PC-3 (cell line): ENCODE data around the gene ZNF592.

Experiments
- EZH2phosphoT487 ChIP-seq: fragments of 300-600 bp; sonication (generic); IDR thresholded peaks from 2 replicates; pipeline ENCODE4 v1.6.1; 2018; ENCODE audit warnings: mild to moderate bottlenecking, antibody characterized with exemption, low read length, borderline replicate concordance
- TF ChIP-seq, protein P1 (sequence below): fragments of 300-600 bp; sonication (generic); conservative IDR thresholded peaks from 2 replicates; pipeline ENCODE4 v1.5.1; 2017; ENCODE audit warnings: antibody characterized with exemption, low read depth, mild to moderate bottlenecking, low read length

DNA sequence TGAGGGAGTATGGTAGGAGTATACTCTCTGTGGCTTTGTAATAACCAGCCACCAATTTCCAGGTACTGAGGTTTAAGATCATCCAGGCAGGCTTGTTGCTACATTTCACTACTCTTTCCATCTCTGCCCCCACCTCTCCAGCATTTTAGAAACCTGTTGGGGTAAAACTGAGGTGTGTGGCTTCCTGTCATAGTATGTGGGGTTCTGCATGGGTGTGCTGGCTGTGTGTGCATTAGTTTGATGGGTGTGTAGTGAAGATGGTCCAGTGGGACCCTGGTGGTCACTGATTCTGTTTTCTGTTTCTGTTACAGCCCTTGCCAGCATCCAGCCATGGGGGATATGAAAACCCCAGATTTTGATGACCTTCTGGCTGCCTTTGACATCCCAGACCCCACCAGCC lies 34.0 kb downstream of the ZNF592 start:
- TF ChIP-seq, protein P1, sequence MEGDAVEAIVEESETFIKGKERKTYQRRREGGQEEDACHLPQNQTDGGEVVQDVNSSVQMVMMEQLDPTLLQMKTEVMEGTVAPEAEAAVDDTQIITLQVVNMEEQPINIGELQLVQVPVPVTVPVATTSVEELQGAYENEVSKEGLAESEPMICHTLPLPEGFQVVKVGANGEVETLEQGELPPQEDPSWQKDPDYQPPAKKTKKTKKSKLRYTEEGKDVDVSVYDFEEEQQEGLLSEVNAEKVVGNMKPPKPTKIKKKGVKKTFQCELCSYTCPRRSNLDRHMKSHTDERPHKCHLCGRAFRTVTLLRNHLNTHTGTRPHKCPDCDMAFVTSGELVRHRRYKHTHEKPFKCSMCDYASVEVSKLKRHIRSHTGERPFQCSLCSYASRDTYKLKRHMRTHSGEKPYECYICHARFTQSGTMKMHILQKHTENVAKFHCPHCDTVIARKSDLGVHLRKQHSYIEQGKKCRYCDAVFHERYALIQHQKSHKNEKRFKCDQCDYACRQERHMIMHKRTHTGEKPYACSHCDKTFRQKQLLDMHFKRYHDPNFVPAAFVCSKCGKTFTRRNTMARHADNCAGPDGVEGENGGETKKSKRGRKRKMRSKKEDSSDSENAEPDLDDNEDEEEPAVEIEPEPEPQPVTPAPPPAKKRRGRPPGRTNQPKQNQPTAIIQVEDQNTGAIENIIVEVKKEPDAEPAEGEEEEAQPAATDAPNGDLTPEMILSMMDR: no peak
- TF ChIP-seq EZH2phosphoT487: no peak
